ENCODE measurements around the gene USP21. TPM values are rescaled to one million over a fixed set of nuclear protein-coding genes. Genes with fewer than 3 reads are reported as not detected.

The USP21 gene
- total and polyA plus RNA-seq, 9 of the 15 experiments (the other 6 are each of a cell fraction or from before 2014, with no cell fraction given): 4.9 to 52.4 (median 21.6) TPM

- TF ChIP-seq, protein P1, sequence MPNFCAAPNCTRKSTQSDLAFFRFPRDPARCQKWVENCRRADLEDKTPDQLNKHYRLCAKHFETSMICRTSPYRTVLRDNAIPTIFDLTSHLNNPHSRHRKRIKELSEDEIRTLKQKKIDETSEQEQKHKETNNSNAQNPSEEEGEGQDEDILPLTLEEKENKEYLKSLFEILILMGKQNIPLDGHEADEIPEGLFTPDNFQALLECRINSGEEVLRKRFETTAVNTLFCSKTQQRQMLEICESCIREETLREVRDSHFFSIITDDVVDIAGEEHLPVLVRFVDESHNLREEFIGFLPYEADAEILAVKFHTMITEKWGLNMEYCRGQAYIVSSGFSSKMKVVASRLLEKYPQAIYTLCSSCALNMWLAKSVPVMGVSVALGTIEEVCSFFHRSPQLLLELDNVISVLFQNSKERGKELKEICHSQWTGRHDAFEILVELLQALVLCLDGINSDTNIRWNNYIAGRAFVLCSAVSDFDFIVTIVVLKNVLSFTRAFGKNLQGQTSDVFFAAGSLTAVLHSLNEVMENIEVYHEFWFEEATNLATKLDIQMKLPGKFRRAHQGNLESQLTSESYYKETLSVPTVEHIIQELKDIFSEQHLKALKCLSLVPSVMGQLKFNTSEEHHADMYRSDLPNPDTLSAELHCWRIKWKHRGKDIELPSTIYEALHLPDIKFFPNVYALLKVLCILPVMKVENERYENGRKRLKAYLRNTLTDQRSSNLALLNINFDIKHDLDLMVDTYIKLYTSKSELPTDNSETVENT (CRISPR knock-in tag; IDR thresholded peaks at IDR 0.05): peak; percentile 86
- no peak for TF ChIP-seq IRF1 (CRISPR knock-in tag; IDR thresholded peaks at IDR 0.05; ENCODE audit: borderline replicate concordance)
- 0 out of 2 replicates have a peak, but pooled peaks have one; percentile 74 for TF ChIP-seq ZNF224 (CRISPR knock-in tag; IDR thresholded peaks at IDR 0.05)
- TF ChIP-seq MTA1 (IDR thresholded peaks at IDR 0.05; ENCODE audit: borderline replicate concordance): no peak
- no peak for TF ChIP-seq CBX5 (IDR thresholded peaks at IDR 0.05; ENCODE audit: borderline replicate concordance, low read depth)
- TF ChIP-seq TAF7 (tag; IDR thresholded peaks at IDR 0.05): peak; percentile 79
- peak; percentile 87 for TF ChIP-seq CEBPG (CRISPR knock-in tag; IDR thresholded peaks at IDR 0.05)
- peak; percentile 49 to 71; a peak in 3 of 4 replicates for TF ChIP-seq CEBPG (tag; conservative IDR thresholded peaks at IDR 0.05 in 1 of 2, IDR thresholded peaks at IDR 0.05 in 1 of 2)
- no peak for TF ChIP-seq ELF4 (CRISPR knock-in tag; IDR thresholded peaks at IDR 0.05)
- TF ChIP-seq RFX1 (IDR thresholded peaks at IDR 0.05): no peak
- TF ChIP-seq, protein P2, sequence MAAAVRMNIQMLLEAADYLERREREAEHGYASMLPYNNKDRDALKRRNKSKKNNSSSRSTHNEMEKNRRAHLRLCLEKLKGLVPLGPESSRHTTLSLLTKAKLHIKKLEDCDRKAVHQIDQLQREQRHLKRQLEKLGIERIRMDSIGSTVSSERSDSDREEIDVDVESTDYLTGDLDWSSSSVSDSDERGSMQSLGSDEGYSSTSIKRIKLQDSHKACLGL (CRISPR knock-in tag; IDR thresholded peaks at IDR 0.05; ENCODE audit: borderline replicate concordance, poor library complexity, severe bottlenecking): peak; percentile 42
- TF ChIP-seq ZC3H8 (IDR thresholded peaks at IDR 0.05): no peak
- 0 out of 2 replicates have a peak, but pooled peaks have one; percentile 55 for TF ChIP-seq BRD4 (IDR thresholded peaks at IDR 0.05)
- no peak for TF ChIP-seq ZNF764 (CRISPR knock-in tag; IDR thresholded peaks at IDR 0.05; ENCODE audit: low read depth)
- TF ChIP-seq FOSL1 (tag; conservative IDR thresholded peaks at IDR 0.05): no peak
- no peak for TF ChIP-seq ZNF445 (CRISPR knock-in tag; IDR thresholded peaks at IDR 0.05; ENCODE audit: low read depth)
- TF ChIP-seq ZNF696 (CRISPR knock-in tag; conservative IDR thresholded peaks at IDR 0.05): no peak
- peak; percentile 82 for TF ChIP-seq PHF20 (IDR thresholded peaks at IDR 0.05; ENCODE audit: partially characterized antibody)
- TF ChIP-seq TBP (optimal IDR thresholded peaks at IDR 0.05; ENCODE audit: low read depth, low read length): peak; percentile 80
- TF ChIP-seq AFF1 (IDR thresholded peaks at IDR 0.05; ENCODE audit: low read depth in 1 of 2, partially characterized antibody in 2 of 2): no peak
Measured at GRCh38 chr1:161117759-161118581, 41.3 kb upstream of the USP21 start, which contains the start of the genes NIT1 and PFDN2 (continued).
